ENCODE data around the gene LRRC3. TPM values are rescaled to one million over a fixed set of nuclear protein-coding genes. Genes with fewer than 3 reads are reported as not detected.

The LRRC3 gene
- total and polyA plus RNA-seq, 4 donors: 3.0 to 14.2 (median 7.5) TPM

- Histone ChIP-seq H3K27ac (ENCODE audit: low read depth in 1 of 2, low read length in 2 of 2) (no peak overlapping the region), H3K4me3 (ENCODE audit: low read depth in 1 of 3, low read length in 3 of 3) (no peak overlapping the region), H3K27me3 (ENCODE audit: control insufficient read depth in 4 of 4, insufficient read depth in 4 of 4, low read length in 3 of 4) (no peaks in the 10 kb centered on the region), H3K9me3 (ENCODE audit: control insufficient read depth in 4 of 4, low read length in 3 of 4) (no peaks in the 10 kb centered on the region), H3K9ac (ENCODE audit: low read depth in 1 of 2, low read length in 2 of 2) (no peak overlapping the region), H3K4me1 (ENCODE audit: control insufficient read depth in 4 of 4, insufficient read depth in 4 of 4, low read length in 3 of 4) (peaks cover 0 to 9% (median 4%) of the 10 kb centered on the region in 4 donors), H3K36me3 (ENCODE audit: control insufficient read depth in 4 of 4, insufficient read depth in 3 of 4, low read depth in 1 of 4, low read length in 3 of 4) (no peaks in the 10 kb centered on the region)
- 77% methylated on average over 17 of the region's 17 CpGs for WGBS
- TF ChIP-seq TAF1 (conservative IDR thresholded peaks at IDR 0.05) (no peak), EGR1 (IDR thresholded peaks at IDR 0.05; ENCODE audit: low read depth in 2 of 2) (no peak), ZBTB33 (IDR thresholded peaks at IDR 0.05) (no peak), NR2F2 (IDR thresholded peaks at IDR 0.05) (no peak), ATF3 (IDR thresholded peaks at IDR 0.05) (no peak), HNF4A (conservative IDR thresholded peaks at IDR 0.05) (no peak), SP1 (IDR thresholded peaks at IDR 0.05) (no peak), REST (IDR thresholded peaks at IDR 0.05) (no peak), JUND (IDR thresholded peaks at IDR 0.05) (no peak), HNF4G (IDR thresholded peaks at IDR 0.05) (no peak)
- no peak for DNase-seq (ENCODE audit: low spot score)
Observed at GRCh38 chr21:44443291-44443890, 11.9 kb upstream of the LRRC3 start.

- no peak for TF ChIP-seq RAD21 (IDR thresholded peaks at IDR 0.05)
- TF ChIP-seq SP1 (IDR thresholded peaks at IDR 0.05): no peak
- no peak for TF ChIP-seq HNF4G (IDR thresholded peaks at IDR 0.05)
- no peak for TF ChIP-seq NR2F2 (IDR thresholded peaks at IDR 0.05)
- TF ChIP-seq RXRA (IDR thresholded peaks at IDR 0.05): no peak
- TF ChIP-seq MAX (IDR thresholded peaks at IDR 0.05): no peak
- no peak for TF ChIP-seq YY1 (IDR thresholded peaks at IDR 0.05)
- TF ChIP-seq JUND (IDR thresholded peaks at IDR 0.05): no peak
- no peaks in the 10 kb centered on the region for H3K9me3 ChIP-seq (ENCODE audit: control insufficient read depth in 4 of 4, low read length in 3 of 4)
- H3K4me3 ChIP-seq (ENCODE audit: low read depth in 1 of 3, low read length in 3 of 3): no peak overlapping the region
- H3K27me3 ChIP-seq (ENCODE audit: control insufficient read depth in 4 of 4, insufficient read depth in 4 of 4, low read length in 3 of 4): no peaks in the 10 kb centered on the region
- H3K9ac ChIP-seq (ENCODE audit: low read depth in 1 of 2, low read length in 2 of 2): no peak overlapping the region
- no peak overlapping the region for H3K27ac ChIP-seq (ENCODE audit: low read depth in 1 of 2, low read length in 2 of 2)
- no peak for DNase-seq (ENCODE audit: low spot score)
- no peaks in the 10 kb centered on the region for H3K36me3 ChIP-seq (ENCODE audit: control insufficient read depth in 4 of 4, insufficient read depth in 3 of 4, low read depth in 1 of 4, low read length in 3 of 4)
- WGBS: 86% methylated on average over 12 of the region's 12 CpGs
- H3K4me1 ChIP-seq (ENCODE audit: control insufficient read depth in 4 of 4, insufficient read depth in 4 of 4, low read length in 3 of 4): peaks cover 0 to 4% (median 2%) of the 10 kb centered on the region in 4 donors
Observed at GRCh38 chr21:44443891-44444285, 11.4 kb upstream of the LRRC3 start.
